T-helper 17 cell (primary cell): ENCODE measurements around the gene MAP2K3. TPM values are rescaled to one million over a fixed set of nuclear protein-coding genes. Genes with fewer than 3 reads are reported as not detected.

Source experiments
- ATAC-seq: fragments of 150-1000 bp; cut with Tn5 transposase; 2 replicates; pipeline ENCODE4 v1.10.0; 2021; ENCODE audit warnings: mild to moderate bottlenecking, moderate library complexity
- DNase-seq, 3 donors: peaks; one replicate each; pipeline versions ENCODE4 v3.0.0 to v3.0.0-alpha.2; 2020 to 2021
- H3K9me3 ChIP-seq: one replicate; pipeline ENCODE4 v1.7.0; 2013; ENCODE audit warnings: low read length, mild to moderate bottlenecking; ENCODE audit not compliant: control insufficient read depth, poor library complexity, severe bottlenecking
- H3K27ac Mint-ChIP-seq: one replicate; pipeline ENCODE4 v1.8.0; 2022; ENCODE audit warnings: mild to moderate bottlenecking, moderate library complexity, mixed read lengths
- H3K27me3 Mint-ChIP-seq: one replicate; pipeline ENCODE4 v1.8.0; 2022; ENCODE audit warnings: mixed read lengths
- H3K36me3 Mint-ChIP-seq: one replicate; pipeline ENCODE4 v1.8.0; 2022; ENCODE audit warnings: low read depth, mixed read lengths
- H3K4me1 Mint-ChIP-seq: one replicate; pipeline ENCODE4 v1.8.0; 2022; ENCODE audit warnings: mild to moderate bottlenecking, mixed read lengths
- H3K4me3 Mint-ChIP-seq: one replicate; pipeline ENCODE4 v1.8.0; 2022; ENCODE audit warnings: mild to moderate bottlenecking, moderate library complexity, mixed read lengths
- total RNA-seq, 4 donors: library from RNA in 2 of 4; stranded (reverse) in 2 of 4; gene quantifications; one replicate each; pipeline ENCODE4 v1.2.3 and lab custom pipeline; 2022 to 2026

The MAP2K3 gene
- total RNA-seq, 2 donors from 2014 or later = 61.2 to 73.0 TPM

DNA sequence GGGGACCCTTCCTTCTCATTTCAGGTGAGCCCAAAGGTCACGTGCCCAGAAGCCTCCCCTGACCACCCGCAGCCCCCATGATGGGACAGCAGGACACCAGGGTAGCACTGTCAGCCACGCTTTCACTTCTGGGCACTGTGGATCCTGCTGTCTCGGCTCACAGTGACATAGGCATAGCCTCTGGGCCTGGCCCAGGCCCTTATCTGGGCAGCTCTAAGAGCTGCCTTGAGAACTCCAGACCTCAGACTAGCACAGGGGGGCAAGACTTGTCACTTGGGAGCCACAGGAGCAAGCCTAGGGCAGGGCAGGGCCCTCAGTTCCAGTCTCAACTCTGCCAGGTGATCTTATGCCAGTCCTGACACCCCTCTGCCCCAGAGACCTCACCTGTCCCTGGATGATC is 36.0 kb upstream of the MAP2K3 start:
- no peak for ATAC-seq
- no peaks in the 10 kb centered on the region for H3K9me3 ChIP-seq
- Mint-ChIP-seq H3K27me3 (no peaks in the 10 kb centered on the region), H3K4me1 (peaks cover 28% of the 10 kb centered on the region), H3K27ac (peak overlapping the region; percentile 81), H3K4me3 (no peak overlapping the region), H3K36me3 (no peaks in the 10 kb centered on the region)
- no peak for DNase-seq

GRCh38 chr17:21249086-21249795 is 35.3 kb upstream of the MAP2K3 start:
- H3K27me3 Mint-ChIP-seq = no peaks in the 10 kb centered on the region
- H3K36me3 Mint-ChIP-seq = no peaks in the 10 kb centered on the region
- H3K4me3 Mint-ChIP-seq = no peak overlapping the region
- H3K4me1 Mint-ChIP-seq = peaks cover 31% of the 10 kb centered on the region
- H3K9me3 ChIP-seq = no peaks in the 10 kb centered on the region
- peak overlapping the region; percentile 81 for H3K27ac Mint-ChIP-seq
- ATAC-seq (no peak), DNase-seq (no peak)

GRCh38 chr17:21249920-21250703 is 34.4 kb upstream of the MAP2K3 start:
- Mint-ChIP-seq H3K27ac (peak overlapping the region; percentile 75), H3K27me3 (no peaks in the 10 kb centered on the region), H3K4me3 (no peak overlapping the region), H3K4me1 (peaks cover 29% of the 10 kb centered on the region), H3K36me3 (no peaks in the 10 kb centered on the region)
- H3K9me3 ChIP-seq = no peaks in the 10 kb centered on the region
- no peak for DNase-seq
- ATAC-seq = no peak

DNA sequence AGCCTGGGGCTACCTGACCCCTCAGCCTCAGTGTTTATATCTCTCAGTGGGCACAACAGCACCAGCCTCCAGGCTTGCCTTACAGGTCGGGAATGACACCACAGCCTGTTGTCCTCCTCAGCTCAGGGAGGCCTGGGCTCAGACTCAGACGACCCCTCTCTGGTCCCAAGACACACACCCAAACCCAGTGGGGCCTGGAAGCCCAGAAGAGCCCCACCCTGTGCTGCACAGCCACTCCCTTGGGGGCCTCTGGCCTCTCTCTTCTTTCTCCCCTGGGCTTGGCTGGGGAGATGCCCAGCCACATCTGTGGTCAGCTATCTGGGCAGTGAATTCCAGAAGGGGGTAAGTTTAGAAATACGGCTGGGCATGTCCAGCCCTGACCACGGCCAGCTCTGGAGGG is 33.7 kb upstream of the MAP2K3 start:
- no peak overlapping the region for H3K27ac Mint-ChIP-seq
- no peak overlapping the region for H3K4me3 Mint-ChIP-seq
- H3K9me3 ChIP-seq = no peaks in the 10 kb centered on the region
- H3K27me3 Mint-ChIP-seq = no peaks in the 10 kb centered on the region
- H3K36me3 Mint-ChIP-seq = no peaks in the 10 kb centered on the region
- ATAC-seq = no peak
- no peak for DNase-seq
- H3K4me1 Mint-ChIP-seq = peaks cover 28% of the 10 kb centered on the region

GRCh38 chr17:21251337-21252010 is 33.0 kb upstream of the MAP2K3 start:
- no peaks in the 10 kb centered on the region for H3K27me3 Mint-ChIP-seq
- H3K27ac Mint-ChIP-seq = no peak overlapping the region
- ATAC-seq (no peak), DNase-seq (no peak)
- H3K36me3 Mint-ChIP-seq = no peaks in the 10 kb centered on the region
- no peaks in the 10 kb centered on the region for H3K9me3 ChIP-seq
- no peak overlapping the region for H3K4me3 Mint-ChIP-seq
- H3K4me1 Mint-ChIP-seq = peaks cover 27% of the 10 kb centered on the region

GRCh38 chr17:21252289-21252795 is 32.2 kb upstream of the MAP2K3 start:
- Mint-ChIP-seq H3K27ac (no peak overlapping the region), H3K27me3 (no peaks in the 10 kb centered on the region), H3K36me3 (no peaks in the 10 kb centered on the region), H3K4me3 (peak overlapping the region; percentile 87), H3K4me1 (peaks cover 27% of the 10 kb centered on the region)
- H3K9me3 ChIP-seq = no peaks in the 10 kb centered on the region
- no peak for DNase-seq
- ATAC-seq = no peak

- Mint-ChIP-seq H3K36me3 (no peaks in the 10 kb centered on the region), H3K4me3 (peak within 1 kb of the TSS; percentile 87), H3K4me1 (peaks cover 30% of the 10 kb centered on the region), H3K27ac (peak within 1 kb of the TSS; percentile 78), H3K27me3 (no peaks in the 10 kb centered on the region)
- H3K9me3 ChIP-seq = no peaks in the 10 kb centered on the region
- DNase-seq = peak; percentile 55 to 75 (median 75)
- peak; percentile 88 for ATAC-seq
Measured at GRCh38 chr17:21252796-21253645, 31.5 kb upstream of the MAP2K3 start, which contains the start of gene NATD1. Gene NATD1, minus strand, starts transcription at chr17:21253410. Its CDS starts 146 bp downstream, at chr17:21253264.

DNA sequence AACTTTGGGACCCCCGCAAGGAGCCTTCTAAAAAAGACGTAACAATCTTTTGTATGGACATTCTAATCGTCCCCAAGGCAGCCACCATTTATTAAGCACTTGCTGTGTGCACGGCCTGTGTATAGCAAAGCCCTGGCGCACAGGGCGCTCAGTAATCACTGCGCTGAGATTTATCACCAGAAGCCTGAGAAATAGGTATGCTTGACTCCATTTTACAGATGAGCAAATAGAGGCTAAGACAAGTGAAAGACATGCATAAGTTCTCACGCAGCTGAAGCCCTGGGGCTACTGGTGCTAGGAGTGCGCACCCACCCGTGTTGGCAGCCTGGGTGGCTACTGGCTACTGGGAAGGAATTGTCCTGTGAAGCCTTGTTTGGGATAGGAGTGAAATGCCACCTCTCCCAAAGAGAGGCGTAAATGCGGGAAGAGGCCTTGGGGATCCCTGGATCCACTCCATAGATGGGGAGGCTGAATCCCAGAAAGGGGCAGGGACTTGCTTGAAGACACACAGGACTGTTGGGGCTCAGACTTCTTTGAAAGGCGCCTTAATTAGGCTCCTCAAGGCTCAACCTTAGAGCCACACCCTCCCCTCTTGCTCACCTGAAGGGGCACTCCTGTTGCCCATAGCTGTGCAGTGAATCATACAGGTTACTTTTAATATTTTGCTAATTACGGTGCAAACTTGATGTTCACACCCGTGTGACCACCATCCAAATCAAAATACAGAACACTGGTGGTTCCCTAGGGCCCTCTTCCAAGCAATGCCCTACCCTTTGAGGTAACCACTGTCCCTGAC is 30.7 kb upstream of the MAP2K3 start:
- Mint-ChIP-seq H3K36me3 (no peaks in the 10 kb centered on the region), H3K27ac (peak overlapping the region; percentile 78), H3K4me3 (peak overlapping the region; percentile 82)

GRCh38 chr17:21258593-21258992 is 25.9 kb upstream of the MAP2K3 start:
- Mint-ChIP-seq H3K4me3 (no peak overlapping the region), H3K4me1 (peaks cover 10% of the 10 kb centered on the region), H3K27me3 (peaks cover 6% of the 10 kb centered on the region), H3K36me3 (no peaks in the 10 kb centered on the region), H3K27ac (no peak overlapping the region)
- no peak for DNase-seq
- H3K9me3 ChIP-seq = no peaks in the 10 kb centered on the region
- ATAC-seq = no peak

More for the DNA sequence above, 30.7 kb upstream of the MAP2K3 start:
- no peaks in the 10 kb centered on the region for H3K9me3 ChIP-seq
- no peak for DNase-seq
- H3K4me1 Mint-ChIP-seq = peaks cover 30% of the 10 kb centered on the region
- H3K27me3 Mint-ChIP-seq = no peaks in the 10 kb centered on the region
- peak; percentile 26 for ATAC-seq

DNA sequence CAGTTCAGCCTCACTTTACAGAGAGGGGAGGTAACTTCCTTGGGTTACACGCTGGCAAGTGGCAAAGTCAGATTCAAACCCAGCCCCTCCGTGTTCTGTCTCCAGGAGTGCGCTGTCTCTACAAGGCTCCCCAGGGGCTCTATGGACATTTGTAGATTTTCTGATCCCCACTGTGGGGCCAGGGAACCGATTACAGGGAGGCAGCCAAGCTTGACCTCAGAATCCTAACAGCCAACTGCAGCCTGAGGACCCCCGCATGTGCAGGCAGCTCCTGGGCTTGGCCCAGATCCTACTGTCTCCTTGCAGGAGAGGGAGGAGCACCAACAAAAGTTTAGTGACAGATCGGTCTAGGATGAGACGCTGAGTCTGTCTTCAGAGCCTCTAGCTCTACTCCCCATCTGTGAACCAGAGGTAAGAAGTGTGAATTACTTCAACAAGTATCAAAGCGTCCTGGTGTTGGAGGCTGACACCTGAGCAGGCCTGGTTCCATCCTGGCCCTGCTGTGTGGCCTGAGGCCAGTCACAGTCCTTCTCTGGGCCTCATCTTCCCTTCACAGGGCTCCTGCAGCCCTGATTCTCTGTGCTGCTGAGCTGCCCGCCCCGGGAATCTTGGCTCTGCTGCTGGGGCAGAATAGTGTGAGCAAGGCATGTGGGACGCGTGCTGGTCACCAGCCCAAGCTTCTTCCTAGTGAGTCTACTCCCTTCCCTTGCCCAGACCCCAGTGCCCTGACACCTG is 22.1 kb upstream of the MAP2K3 start:
- peak overlapping the region; percentile 34 for H3K27ac Mint-ChIP-seq
- peaks cover 12% of the 10 kb centered on the region for H3K27me3 Mint-ChIP-seq
- no peak for ATAC-seq
- H3K36me3 Mint-ChIP-seq = no peaks in the 10 kb centered on the region
- no peak overlapping the region for H3K4me3 Mint-ChIP-seq
- no peak for DNase-seq
- H3K4me1 Mint-ChIP-seq = peaks cover 13% of the 10 kb centered on the region
- H3K9me3 ChIP-seq = no peaks in the 10 kb centered on the region

DNA sequence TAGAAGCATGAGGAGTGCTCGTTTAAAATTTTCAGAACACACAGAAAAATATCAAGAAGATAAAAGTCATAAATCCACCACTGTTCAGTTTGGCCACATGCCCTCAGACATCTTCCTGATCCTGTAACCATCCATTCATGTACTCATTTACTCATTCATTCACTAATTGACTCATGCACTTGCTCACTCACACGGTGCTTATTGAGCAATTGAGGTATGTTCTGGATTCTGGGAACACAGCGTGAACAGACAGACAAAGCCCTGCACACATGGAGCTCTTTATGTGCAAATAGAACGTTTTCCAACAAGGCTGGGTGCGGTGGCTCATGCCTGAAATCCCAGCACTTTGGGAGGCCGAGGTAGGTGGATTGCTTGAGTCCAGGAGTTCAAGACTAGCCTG is 21.1 kb upstream of the MAP2K3 start:
- no peak overlapping the region for H3K4me3 Mint-ChIP-seq
- ATAC-seq = no peak

More for the DNA sequence above, 21.1 kb upstream of the MAP2K3 start:
- no peaks in the 10 kb centered on the region for H3K36me3 Mint-ChIP-seq
- H3K9me3 ChIP-seq = no peaks in the 10 kb centered on the region
- H3K27ac Mint-ChIP-seq = peak overlapping the region; percentile 34
- H3K27me3 Mint-ChIP-seq = peaks cover 12% of the 10 kb centered on the region
- peaks cover 11% of the 10 kb centered on the region for H3K4me1 Mint-ChIP-seq
- DNase-seq = no peak
